Putamen (tissue), 1 donor: ENCODE results near the gene JDP2.

Source experiments
- DNase-seq: peaks from one replicate; pipeline ENCODE4 v3.0.0-alpha.2; 2016; ENCODE audit warnings: low spot score

The JDP2 gene

GRCh38 chr14:75514673-75515628, 87.1 kb downstream of the JDP2 start:
- DNase-seq: no peak

GRCh38 chr14:75515629-75515996, 87.8 kb downstream of the JDP2 start:
- no peak for DNase-seq

- DNase-seq: no peak
Measured at GRCh38 chr14:75518625-75519024, 90.8 kb downstream of the JDP2 start.

- no peak for DNase-seq
Measured at GRCh38 chr14:75519394-75519793, 91.6 kb downstream of the JDP2 start.

- DNase-seq: no peak
Measured at GRCh38 chr14:75519826-75520728, 92.3 kb downstream of the JDP2 start.

- DNase-seq: no peak
Measured at GRCh38 chr14:75520852-75521251, 93.0 kb downstream of the JDP2 start.

- no peak for DNase-seq
Measured at GRCh38 chr14:75521415-75522199, 93.8 kb downstream of the JDP2 start.

- no peak for DNase-seq
Measured at GRCh38 chr14:75522224-75522982, 94.6 kb downstream of the JDP2 start, which contains the start of gene BATF. TSS of gene BATF (plus strand) at chr14:75522469. CDS start at chr14:75522683, 214 bp downstream.

- peak; percentile 52 for DNase-seq
Measured at GRCh38 chr14:75522983-75523318, 95.1 kb downstream of the JDP2 start.
